KMS-11 (cell line): ENCODE results near the gene SERPINB10.

Experiments
- H2AFZ ChIP-seq: fragments of 200-600 bp; sonication (generic); 2 replicates; pipeline ENCODE4 v1.6.1; 2016; ENCODE audit warnings: antibody characterized with exemption, mixed run types, low read depth
- H3K27ac ChIP-seq: fragments of 200-600 bp; sonication (generic); 2 replicates; pipeline ENCODE4 v1.6.1; 2016; ENCODE audit warnings: mild to moderate bottlenecking, mixed run types
- H3K27me3 ChIP-seq: fragments of 200-600 bp; sonication (generic); 2 replicates; pipeline ENCODE4 v1.6.1; 2017; ENCODE audit warnings: mild to moderate bottlenecking, low read depth, mixed run types, moderate library complexity; ENCODE audit not compliant: insufficient read depth
- H3K36me3 ChIP-seq: fragments of 200-600 bp; sonication (generic); 2 replicates; pipeline ENCODE4 v1.6.1; 2017; ENCODE audit warnings: mild to moderate bottlenecking, mixed run types; ENCODE audit not compliant: insufficient read depth
- H3K4me1 ChIP-seq: fragments of 200-600 bp; sonication (generic); 2 replicates; pipeline ENCODE4 v1.6.1; 2016; ENCODE audit warnings: mild to moderate bottlenecking, low read depth, mixed run types; ENCODE audit not compliant: poor library complexity, severe bottlenecking
- H3K4me2 ChIP-seq: fragments of 200-600 bp; sonication (generic); 2 replicates; pipeline ENCODE4 v1.7.0; 2016; ENCODE audit warnings: mild to moderate bottlenecking, mixed run types
- H3K4me3 ChIP-seq: fragments of 200-600 bp; sonication (generic); IDR thresholded peaks from 2 replicates; pipeline ENCODE4 v1.6.1; 2017; ENCODE audit warnings: low read depth, low read length, mixed read lengths; ENCODE audit not compliant: insufficient read depth
- H3K79me2 ChIP-seq: fragments of 200-600 bp; sonication (generic); 2 replicates; pipeline ENCODE4 v1.6.1; 2016; ENCODE audit warnings: low read depth, mixed run types; ENCODE audit not compliant: insufficient read depth
- H3K9ac ChIP-seq: fragments of 200-600 bp; sonication (generic); 2 replicates; pipeline ENCODE4 v1.6.1; 2016; ENCODE audit warnings: mild to moderate bottlenecking, mixed run types
- H4K20me1 ChIP-seq: fragments of 200-600 bp; sonication (generic); 2 replicates; pipeline ENCODE4 v1.6.1; 2016; ENCODE audit warnings: mild to moderate bottlenecking, mixed run types; ENCODE audit not compliant: insufficient read depth
- TF ChIP-seq, protein P1 (sequence below): fragments of 200-600 bp; sonication (generic); conservative IDR thresholded peaks from 2 replicates; pipeline ENCODE4 v1.6.1; 2017; ENCODE audit warnings: low read depth, mild to moderate bottlenecking, antibody characterized with exemption, low read length, moderate library complexity, mixed read lengths

The SERPINB10 gene

DNA sequence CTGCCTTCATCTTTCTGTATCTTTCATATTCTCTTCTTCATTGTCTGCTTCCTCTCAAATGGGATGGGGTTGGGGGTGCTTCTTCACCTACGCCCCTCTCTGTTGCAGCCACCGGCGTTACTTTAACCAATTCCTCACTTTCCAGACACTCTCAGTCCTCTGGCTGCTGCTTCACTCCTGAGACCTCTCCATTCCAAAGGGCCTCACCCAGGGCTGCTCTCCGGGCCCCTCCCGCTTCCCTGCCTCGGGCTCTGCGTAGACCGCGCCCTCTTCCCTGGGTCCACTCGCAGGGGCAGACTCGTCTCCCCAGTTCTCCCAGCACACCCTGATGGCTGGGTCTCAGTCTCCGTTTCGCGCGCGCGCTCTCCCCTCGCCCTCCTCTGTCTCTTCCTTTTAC, 63.0 kb downstream of the SERPINB10 start:
- Histone ChIP-seq H3K9ac (peak overlapping the region; percentile 89; the same call in 1 of the 2 replicates), H3K4me2 (peak overlapping the region; percentile 72), H3K4me1 (peaks cover 4% of the 10 kb centered on the region), H4K20me1 (no peaks in the 10 kb centered on the region), H3K27me3 (no peaks in the 10 kb centered on the region), H3K4me3 (no peak overlapping the region), H3K27ac (peak overlapping the region; percentile 74; the same call in 1 of the 2 replicates), H2AFZ (peak overlapping the region; percentile 98), H3K79me2 (no peaks in the 10 kb centered on the region), H3K36me3 (no peaks in the 10 kb centered on the region)
- TF ChIP-seq, protein P1, sequence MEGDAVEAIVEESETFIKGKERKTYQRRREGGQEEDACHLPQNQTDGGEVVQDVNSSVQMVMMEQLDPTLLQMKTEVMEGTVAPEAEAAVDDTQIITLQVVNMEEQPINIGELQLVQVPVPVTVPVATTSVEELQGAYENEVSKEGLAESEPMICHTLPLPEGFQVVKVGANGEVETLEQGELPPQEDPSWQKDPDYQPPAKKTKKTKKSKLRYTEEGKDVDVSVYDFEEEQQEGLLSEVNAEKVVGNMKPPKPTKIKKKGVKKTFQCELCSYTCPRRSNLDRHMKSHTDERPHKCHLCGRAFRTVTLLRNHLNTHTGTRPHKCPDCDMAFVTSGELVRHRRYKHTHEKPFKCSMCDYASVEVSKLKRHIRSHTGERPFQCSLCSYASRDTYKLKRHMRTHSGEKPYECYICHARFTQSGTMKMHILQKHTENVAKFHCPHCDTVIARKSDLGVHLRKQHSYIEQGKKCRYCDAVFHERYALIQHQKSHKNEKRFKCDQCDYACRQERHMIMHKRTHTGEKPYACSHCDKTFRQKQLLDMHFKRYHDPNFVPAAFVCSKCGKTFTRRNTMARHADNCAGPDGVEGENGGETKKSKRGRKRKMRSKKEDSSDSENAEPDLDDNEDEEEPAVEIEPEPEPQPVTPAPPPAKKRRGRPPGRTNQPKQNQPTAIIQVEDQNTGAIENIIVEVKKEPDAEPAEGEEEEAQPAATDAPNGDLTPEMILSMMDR, result no peak

DNA sequence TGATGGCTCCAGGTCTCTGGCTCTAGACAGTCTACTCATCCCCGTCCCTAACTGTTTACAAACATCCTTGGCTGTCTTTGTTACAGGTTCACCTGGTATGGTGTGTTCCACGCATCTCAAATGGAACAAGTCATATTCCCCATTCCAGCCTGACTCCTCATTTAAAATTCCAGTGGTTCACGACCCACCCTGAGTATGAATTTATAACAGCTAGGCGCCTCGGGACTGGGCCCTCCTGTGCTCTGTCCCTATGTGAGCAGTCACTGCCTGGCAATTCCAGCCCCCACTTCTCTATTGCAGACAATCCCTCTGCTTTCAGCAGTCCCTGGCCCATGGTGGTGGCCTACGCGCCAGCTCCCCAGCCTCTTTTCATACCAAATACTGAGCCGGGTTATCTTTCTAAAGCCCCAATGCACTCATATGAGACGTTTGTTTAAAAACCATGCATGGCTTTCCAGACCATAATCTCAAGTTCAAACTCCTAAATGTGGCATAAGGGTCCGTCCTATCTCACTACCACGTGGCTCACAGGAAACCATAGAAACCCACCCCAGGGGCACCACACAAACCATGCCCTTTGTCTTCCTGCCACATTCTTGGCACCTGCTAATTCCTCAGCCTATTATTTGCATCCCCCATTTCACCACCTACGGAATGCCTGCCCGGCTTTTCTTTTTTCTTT, 63.7 kb downstream of the SERPINB10 start:
- no peaks in the 10 kb centered on the region for H3K79me2 ChIP-seq

DNA sequence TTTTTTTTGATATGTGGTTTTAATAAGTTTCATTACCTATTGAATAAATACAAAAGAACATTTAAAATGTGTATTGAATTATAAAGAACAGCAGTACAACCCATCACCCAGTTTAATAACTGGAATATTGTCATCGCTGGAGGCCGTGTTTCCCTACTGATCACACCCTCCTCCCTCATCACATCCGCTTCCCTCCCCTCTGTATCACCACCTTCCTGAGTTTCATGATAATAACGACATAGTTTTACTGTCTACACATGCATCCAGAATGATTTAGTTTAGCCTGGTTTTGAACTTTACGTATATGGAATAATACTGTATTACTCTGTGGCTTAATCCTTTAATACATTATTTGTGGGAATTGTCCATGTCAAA, 64.2 kb downstream of the SERPINB10 start:
- Histone ChIP-seq H3K36me3 (no peaks in the 10 kb centered on the region), H4K20me1 (no peaks in the 10 kb centered on the region), H3K79me2 (no peaks in the 10 kb centered on the region), H3K4me2 (no peak overlapping the region), H3K27me3 (no peaks in the 10 kb centered on the region), H3K27ac (no peak overlapping the region), H3K4me3 (no peak overlapping the region), H2AFZ (no peak overlapping the region), H3K9ac (no peak overlapping the region), H3K4me1 (peaks cover 4% of the 10 kb centered on the region)
- TF ChIP-seq, protein P1, result no peak

More for the DNA sequence above, 63.7 kb downstream of the SERPINB10 start:
- no peaks in the 10 kb centered on the region for H3K27me3 ChIP-seq
- H3K4me2 ChIP-seq, result peak overlapping the region; percentile 72
- peaks cover 4% of the 10 kb centered on the region for H3K4me1 ChIP-seq
- H4K20me1 ChIP-seq, result no peaks in the 10 kb centered on the region
- no peak overlapping the region for H3K9ac ChIP-seq
- no peak overlapping the region for H3K4me3 ChIP-seq
- no peaks in the 10 kb centered on the region for H3K36me3 ChIP-seq
- H2AFZ ChIP-seq, result peak overlapping the region; percentile 98; the same call in 1 of the 2 replicates
- no peak overlapping the region for H3K27ac ChIP-seq
- TF ChIP-seq, protein P1, result no peak

DNA sequence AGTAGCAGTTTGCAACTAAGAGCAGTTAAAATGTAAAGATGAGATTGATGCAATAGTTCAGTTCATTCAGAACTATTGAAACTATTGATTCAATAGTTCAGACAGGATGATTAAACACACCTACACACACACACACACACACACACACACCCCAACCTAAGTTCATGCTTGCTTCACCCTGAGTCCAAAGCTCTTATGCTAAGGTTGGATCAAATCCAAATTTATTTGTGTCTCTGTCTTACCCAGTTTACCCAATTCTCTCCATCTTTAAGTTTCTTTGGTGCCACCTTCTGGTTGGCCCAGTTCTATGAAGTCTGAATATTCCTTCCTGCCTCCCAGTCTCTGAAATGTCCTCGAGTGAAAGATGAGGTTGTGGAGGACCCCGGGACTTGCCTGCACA, 67.2 kb downstream of the SERPINB10 start:
- no peaks in the 10 kb centered on the region for H3K27me3 ChIP-seq
- H3K79me2 ChIP-seq, result no peaks in the 10 kb centered on the region
- H3K4me3 ChIP-seq, result no peak overlapping the region
- H4K20me1 ChIP-seq, result no peaks in the 10 kb centered on the region
- H3K4me1 ChIP-seq, result peaks cover 9% of the 10 kb centered on the region
- no peaks in the 10 kb centered on the region for H3K36me3 ChIP-seq
- H3K4me2 ChIP-seq, result no peak overlapping the region
- TF ChIP-seq, protein P1, result peak; percentile 58
- H3K9ac ChIP-seq, result no peak overlapping the region
- no peak overlapping the region for H3K27ac ChIP-seq
- H2AFZ ChIP-seq, result no peak overlapping the region
